ENCODE measurements around the gene CNIH3. TPM values are rescaled to one million over a fixed set of nuclear protein-coding genes. Genes with fewer than 3 reads are reported as not detected.
A peak's percentile ranks its signal among the peaks of the same experiment; 100 is the strongest.

Gene CNIH3
- total RNA-seq, 2 donors from 2014 or later = 7.9 to 15.3 TPM

- H3K9me3 ChIP-seq = no peaks in the 10 kb centered on the region
- peak in 1 of 4 donors; percentile 28 for DNase-seq
Observed at GRCh38 chr1:224617410-224618355, 1.6 kb downstream of the CNIH3 start.

GRCh38 chr1:224619209-224619608 lies 3.1 kb downstream of the CNIH3 start:
- H3K4me1 ChIP-seq = peaks cover 57% of the 10 kb centered on the region
- no peaks in the 10 kb centered on the region for H3K36me3 ChIP-seq (replicated peaks in 1 of 2; ENCODE audit: insufficient read depth in 1 of 2, low read depth in 2 of 2)
- TF ChIP-seq POLR2A (IDR thresholded peaks at IDR 0.05) (no peak), CTCF (IDR thresholded peaks at IDR 0.05) (no peak)
- peak overlapping the region in 1 of 4 donors; percentile 15 for H3K27ac ChIP-seq
- H3K9me3 ChIP-seq = no peaks in the 10 kb centered on the region
- WGBS, 2 donors = 58 to 62% methylated on average over 4 of the region's 4 CpGs
- no peak for DNase-seq
- no peak overlapping the region for H3K4me3 ChIP-seq
- no peaks in the 10 kb centered on the region for H3K27me3 ChIP-seq
- ATAC-seq = no peak
- intact Hi-C loops (cut with DNase I) = no loop called here

More at GRCh38 chr1:224617410-224618355, 1.6 kb downstream of the CNIH3 start:
- intact Hi-C loops (cut with DNase I) = no loop called here
- Histone ChIP-seq H3K27ac (peak overlapping the region in 2 of 4 donors; percentile 17 to 50), H3K4me1 (peaks cover 42% of the 10 kb centered on the region), H3K4me3 (peak overlapping the region; percentile 59 to 60), H3K36me3 (replicated peaks in 1 of 2; ENCODE audit: insufficient read depth in 1 of 2, low read depth in 2 of 2) (no peaks in the 10 kb centered on the region), H3K27me3 (no peaks in the 10 kb centered on the region)
- ATAC-seq = peak; percentile 25
- no peak for TF ChIP-seq CTCF (IDR thresholded peaks at IDR 0.05)
- TF ChIP-seq POLR2A (IDR thresholded peaks at IDR 0.05) = no peak
- WGBS, 2 donors = 4 to 8% methylated on average over 41 to 55 of the region's 55 CpGs

- peaks cover 61% of the 10 kb centered on the region for H3K4me1 ChIP-seq
- H3K9me3 ChIP-seq = no peaks in the 10 kb centered on the region
- no peak overlapping the region for H3K27ac ChIP-seq
- no peak overlapping the region for H3K4me3 ChIP-seq
- 33 to 47% methylated on average over 2 of the region's 2 CpGs for WGBS, 2 donors
- H3K27me3 ChIP-seq = no peaks in the 10 kb centered on the region
- ATAC-seq (no peak), DNase-seq (no peak)
- H3K36me3 ChIP-seq (replicated peaks in 1 of 2; ENCODE audit: insufficient read depth in 1 of 2, low read depth in 2 of 2) = no peaks in the 10 kb centered on the region
- intact Hi-C loops (cut with DNase I) = no loop called here
- no peak for TF ChIP-seq POLR2A (IDR thresholded peaks at IDR 0.05)
- TF ChIP-seq CTCF (IDR thresholded peaks at IDR 0.05) = no peak
Observed at GRCh38 chr1:224620105-224620504, 4.0 kb downstream of the CNIH3 start.

GRCh38 chr1:224621813-224622682 lies 5.9 kb downstream of the CNIH3 start:
- no peak overlapping the region for H3K4me3 ChIP-seq
- H3K27me3 ChIP-seq = no peaks in the 10 kb centered on the region
- peaks cover 47% of the 10 kb centered on the region for H3K4me1 ChIP-seq
- no peaks in the 10 kb centered on the region for H3K9me3 ChIP-seq
- no peaks in the 10 kb centered on the region for H3K36me3 ChIP-seq (replicated peaks in 1 of 2; ENCODE audit: insufficient read depth in 1 of 2, low read depth in 2 of 2)
- peak overlapping the region; percentile 60 to 80 (median 73) for H3K27ac ChIP-seq
- peak in 2 of 4 donors; percentile 33 to 53 for DNase-seq
- ATAC-seq = peak; percentile 86
- TF ChIP-seq CTCF (IDR thresholded peaks at IDR 0.05) (no peak), POLR2A (IDR thresholded peaks at IDR 0.05) (peak in 1 of 3 donors; percentile 12)
- WGBS, 2 donors = 49 to 53% methylated on average over 7 of the region's 7 CpGs
- intact Hi-C loops (cut with DNase I) = no loop called here
